Measurements from ENCODE around the gene IFT122.
"Not testable (repeated sequence)": the region's sequence is repeated elsewhere in the genome, so short reads cannot be mapped to it uniquely, and the experiment has no call there.

The IFT122 gene

DNA sequence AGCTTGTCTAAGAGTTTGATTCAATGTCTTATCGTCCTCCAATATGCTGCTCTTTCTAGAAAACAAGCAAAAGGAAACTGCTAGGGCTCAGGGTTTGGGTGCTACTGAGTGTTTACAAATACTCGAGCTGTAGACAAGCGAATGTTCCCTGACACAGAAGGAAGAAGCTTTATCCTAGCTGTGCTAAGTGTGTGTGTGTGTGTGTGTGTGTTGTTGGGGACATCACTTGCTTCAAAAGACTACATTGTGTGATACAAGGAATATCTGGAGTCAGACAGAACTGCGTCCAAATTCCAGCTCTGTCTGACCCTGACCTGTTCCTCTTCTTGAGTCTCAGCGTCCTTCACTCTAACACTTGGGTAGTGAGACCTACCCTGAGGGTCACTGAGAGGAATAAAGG is 54.5 kb downstream of the IFT122 start:
- H3K27ac Mint-ChIP-seq; ATAC-seq (ENCODE audit: low read depth); H3K4me3 Mint-ChIP-seq; H3K27me3 Mint-ChIP-seq; H3K4me1 Mint-ChIP-seq; H3K9me3 Mint-ChIP-seq; H3K36me3 Mint-ChIP-seq; DNase-seq (ENCODE audit: low spot score in 2 of 2): not testable (repeated sequence)

DNA sequence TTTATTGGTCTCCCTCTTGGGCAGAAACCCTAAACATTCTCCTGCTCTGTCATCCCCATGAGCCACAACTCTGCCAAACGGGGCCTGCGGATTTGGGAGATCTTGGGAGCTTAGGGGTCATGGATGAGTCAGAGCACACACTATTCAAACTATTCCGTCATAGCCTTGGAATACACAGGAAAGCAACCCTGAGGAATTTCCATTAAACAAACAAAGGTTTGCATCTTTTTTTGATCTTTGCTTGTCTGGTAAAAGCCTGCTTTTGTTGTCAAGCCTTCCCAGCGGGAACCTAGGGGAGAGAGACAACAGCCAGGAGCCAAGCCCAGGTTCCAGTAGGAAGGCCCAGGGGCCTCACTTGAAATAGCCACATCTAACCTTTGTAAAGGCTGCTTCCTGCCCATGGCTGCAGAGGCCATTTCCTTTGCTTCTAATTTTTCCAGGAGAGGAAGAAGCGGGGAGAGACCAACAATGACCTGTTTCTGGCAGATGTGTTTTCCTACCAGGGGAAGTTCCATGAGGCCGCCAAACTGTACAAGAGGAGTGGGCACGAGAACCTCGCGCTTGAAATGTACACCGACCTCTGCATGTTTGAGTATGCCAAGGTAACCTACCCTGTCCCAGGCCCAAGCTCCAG is 55.1 kb downstream of the IFT122 start:
- not testable (repeated sequence) for H3K4me1 Mint-ChIP-seq; H3K36me3 Mint-ChIP-seq; DNase-seq (ENCODE audit: low spot score in 2 of 2); H3K4me3 Mint-ChIP-seq; H3K27me3 Mint-ChIP-seq; ATAC-seq (ENCODE audit: low read depth); H3K27ac Mint-ChIP-seq; H3K9me3 Mint-ChIP-seq

DNA sequence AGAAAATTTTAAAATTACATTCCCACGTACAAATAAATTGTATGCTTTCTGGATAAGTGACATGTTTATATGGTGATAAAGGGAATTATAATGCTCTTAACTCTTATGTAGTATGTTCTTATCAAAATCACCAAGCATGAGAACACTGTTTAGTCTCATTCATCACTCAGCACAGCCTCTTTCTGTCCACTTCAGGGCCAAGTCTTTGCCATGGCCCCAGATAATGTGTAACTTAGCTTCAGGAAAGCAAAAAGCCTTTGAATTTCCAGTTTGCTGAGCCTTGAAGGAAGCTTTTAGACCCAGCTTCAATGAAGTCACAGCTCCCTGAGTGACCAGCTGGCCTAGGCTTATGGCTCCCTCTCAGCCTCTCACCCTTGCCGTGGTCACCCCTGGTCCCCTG is 57.9 kb downstream of the IFT122 start:
- not testable (repeated sequence) for H3K4me1 Mint-ChIP-seq; H3K27ac Mint-ChIP-seq; H3K4me3 Mint-ChIP-seq; DNase-seq (ENCODE audit: low spot score in 2 of 2); ATAC-seq (ENCODE audit: low read depth); H3K36me3 Mint-ChIP-seq; H3K9me3 Mint-ChIP-seq; H3K27me3 Mint-ChIP-seq

DNA sequence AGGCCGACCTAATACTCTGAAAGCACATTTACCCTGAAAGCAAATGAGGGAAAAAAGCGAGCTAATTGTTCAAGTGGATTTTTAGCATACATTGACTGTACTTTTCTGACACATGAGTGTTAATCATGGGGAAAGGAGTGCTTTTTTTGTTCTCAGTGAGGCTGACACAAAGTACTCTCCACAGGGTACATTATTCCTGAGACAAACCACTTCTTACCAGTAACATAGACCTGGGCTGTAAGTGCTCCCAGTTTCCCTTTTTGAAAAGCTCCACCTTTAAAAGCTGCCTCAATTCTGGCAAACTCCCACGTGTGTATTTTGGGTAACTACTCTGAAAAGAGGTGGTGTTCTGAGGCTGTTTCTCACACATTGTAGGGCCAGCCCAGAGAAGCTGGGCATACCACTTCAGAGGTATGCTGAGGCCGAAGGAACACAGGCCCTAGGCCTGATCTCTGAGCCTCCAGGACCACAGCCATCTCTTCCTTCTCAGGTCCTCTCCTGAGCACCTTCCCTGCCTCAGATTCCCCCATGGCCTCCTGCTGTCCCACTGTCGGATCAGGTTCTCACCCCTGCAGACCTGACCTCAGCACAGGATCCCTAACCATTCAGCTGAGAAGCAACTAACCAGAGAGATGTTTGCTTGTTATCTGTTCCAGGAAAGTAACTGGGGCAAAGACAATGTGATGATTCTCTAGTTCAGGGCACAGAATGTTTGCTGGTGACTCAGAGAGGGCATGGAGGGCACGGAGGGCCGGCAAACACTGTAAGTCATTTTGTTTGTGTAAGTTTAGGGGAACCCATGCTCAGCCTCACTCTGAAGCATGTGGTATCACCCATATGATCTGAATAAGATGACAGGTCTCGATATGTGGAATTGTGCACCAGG is 58.8 kb downstream of the IFT122 start:
- not testable (repeated sequence) for ATAC-seq (ENCODE audit: low read depth); DNase-seq (ENCODE audit: low spot score in 2 of 2); H3K4me3 Mint-ChIP-seq; H3K9me3 Mint-ChIP-seq; H3K4me1 Mint-ChIP-seq; H3K27ac Mint-ChIP-seq; H3K27me3 Mint-ChIP-seq; H3K36me3 Mint-ChIP-seq

DNA sequence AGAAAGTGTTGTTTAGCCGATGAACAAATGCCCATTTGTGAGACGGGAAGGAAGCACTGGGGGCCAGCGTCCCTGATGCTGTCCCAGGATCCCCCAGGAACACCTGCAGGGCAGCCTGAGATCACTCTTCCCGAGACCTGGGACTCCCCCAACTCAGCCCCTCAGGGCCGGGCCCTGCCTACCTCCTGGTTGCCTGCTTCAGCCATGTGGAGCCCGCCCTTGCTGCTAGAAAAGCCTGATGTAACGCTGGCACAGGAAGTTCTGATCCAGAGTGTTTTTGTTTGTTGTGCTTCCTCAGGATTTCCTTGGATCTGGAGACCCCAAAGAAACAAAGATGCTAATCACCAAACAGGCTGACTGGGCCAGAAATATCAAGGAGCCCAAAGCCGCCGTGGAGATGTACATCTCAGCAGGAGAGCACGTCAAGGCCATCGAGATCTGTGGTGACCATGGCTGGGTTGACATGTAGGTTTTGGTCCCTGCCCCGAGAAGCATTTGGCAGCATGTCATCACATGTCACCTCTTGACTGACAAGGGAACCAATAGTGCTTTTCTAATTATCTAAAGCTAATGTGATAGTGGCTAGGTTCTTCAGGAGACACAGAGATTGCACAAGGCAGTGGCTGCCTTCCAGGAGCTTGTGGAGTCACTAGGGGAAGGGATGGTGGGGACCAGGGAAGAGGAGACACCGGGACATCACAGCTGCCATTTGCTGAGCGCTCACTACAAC is 59.7 kb downstream of the IFT122 start:
- not testable (repeated sequence) for H3K27me3 Mint-ChIP-seq; H3K27ac Mint-ChIP-seq; H3K36me3 Mint-ChIP-seq; H3K4me1 Mint-ChIP-seq; ATAC-seq (ENCODE audit: low read depth); H3K4me3 Mint-ChIP-seq; DNase-seq (ENCODE audit: low spot score in 2 of 2); H3K9me3 Mint-ChIP-seq

DNA sequence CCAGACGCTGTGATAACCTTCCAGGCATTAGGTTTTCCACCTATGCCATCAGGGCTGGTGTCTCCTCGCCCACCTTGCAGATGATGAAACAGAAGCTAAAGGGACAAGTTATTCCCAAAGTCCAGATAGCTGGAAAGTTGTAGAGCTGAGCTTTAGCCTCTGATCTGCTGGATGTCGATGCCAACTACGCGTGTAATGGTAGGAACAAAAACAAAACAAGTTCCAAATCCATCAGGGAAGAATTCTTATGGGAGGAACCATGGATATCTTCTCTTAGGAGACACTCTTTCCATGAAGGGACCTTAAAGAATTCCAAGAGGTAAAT is 60.3 kb downstream of the IFT122 start:
- no peak overlapping the region for H3K27ac Mint-ChIP-seq
- peaks cover 7% of the 10 kb centered on the region for H3K36me3 Mint-ChIP-seq
- ATAC-seq (ENCODE audit: low read depth): no peak
- no peaks in the 10 kb centered on the region for H3K4me1 Mint-ChIP-seq
- no peak for DNase-seq (ENCODE audit: low spot score in 2 of 2)
- H3K9me3 Mint-ChIP-seq: no peaks in the 10 kb centered on the region
- H3K4me3 Mint-ChIP-seq: no peak overlapping the region
- H3K27me3 Mint-ChIP-seq: no peaks in the 10 kb centered on the region

DNA sequence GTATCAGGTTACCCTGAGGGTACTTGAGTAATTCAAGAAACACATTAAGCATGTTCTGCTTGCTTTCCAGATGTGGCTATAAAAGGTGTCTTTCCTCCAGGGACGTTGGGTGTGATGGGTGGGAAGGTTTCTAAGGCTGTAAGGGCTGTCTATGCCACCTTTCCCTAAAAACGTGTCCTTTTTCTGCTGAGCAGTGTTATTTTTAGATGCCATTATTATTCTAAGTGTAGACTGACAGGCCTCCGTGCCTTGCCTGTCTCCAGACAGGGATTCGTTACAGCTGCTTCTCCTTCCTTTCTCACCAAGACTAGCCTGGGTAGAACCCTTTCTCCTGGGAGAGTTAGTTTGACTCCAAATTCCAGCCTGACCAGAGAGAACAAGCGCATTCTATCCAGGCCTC is 61.6 kb downstream of the IFT122 start:
- Mint-ChIP-seq H3K27ac (no peak overlapping the region), H3K36me3 (peaks cover 9% of the 10 kb centered on the region), H3K4me3 (no peak overlapping the region), H3K27me3 (no peaks in the 10 kb centered on the region), H3K9me3 (no peaks in the 10 kb centered on the region), H3K4me1 (no peaks in the 10 kb centered on the region)
- DNase-seq (ENCODE audit: low spot score in 2 of 2) (no peak), ATAC-seq (ENCODE audit: low read depth) (no peak)

DNA sequence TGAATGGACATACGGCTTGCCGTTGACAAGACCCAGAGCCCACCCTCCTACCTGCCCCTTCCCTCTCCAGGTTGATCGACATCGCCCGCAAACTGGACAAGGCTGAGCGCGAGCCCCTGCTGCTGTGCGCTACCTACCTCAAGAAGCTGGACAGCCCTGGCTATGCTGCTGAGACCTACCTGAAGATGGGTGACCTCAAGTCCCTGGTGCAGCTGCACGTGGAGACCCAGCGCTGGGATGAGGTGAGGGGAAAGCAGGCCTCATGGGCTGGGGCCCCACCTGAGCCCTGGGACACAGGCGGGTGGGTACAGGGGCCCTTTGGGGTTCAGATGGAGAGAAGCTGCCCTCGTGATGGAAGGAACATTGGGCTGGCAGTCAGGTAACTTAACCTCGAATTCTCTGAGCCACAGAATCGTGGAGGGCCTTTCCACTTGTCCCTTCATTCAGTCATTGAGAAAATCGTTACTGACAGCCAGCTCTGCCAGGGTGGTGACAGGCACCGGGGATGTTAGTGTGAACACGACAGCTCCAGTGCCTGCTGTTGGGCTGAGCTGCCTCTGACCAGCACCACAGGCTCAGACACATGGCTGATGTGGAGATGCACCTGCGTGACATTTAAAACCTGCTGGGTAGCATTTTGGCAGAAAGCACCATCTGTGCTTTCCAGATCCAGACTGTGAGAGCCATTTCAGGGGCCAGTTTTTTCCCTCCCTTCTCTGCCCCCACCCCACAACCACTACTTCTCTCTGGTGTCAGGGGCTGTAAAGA is 62.8 kb downstream of the IFT122 start:
- ATAC-seq (ENCODE audit: low read depth): no peak
- no peaks in the 10 kb centered on the region for H3K9me3 Mint-ChIP-seq
- no peaks in the 10 kb centered on the region for H3K4me1 Mint-ChIP-seq

DNA sequence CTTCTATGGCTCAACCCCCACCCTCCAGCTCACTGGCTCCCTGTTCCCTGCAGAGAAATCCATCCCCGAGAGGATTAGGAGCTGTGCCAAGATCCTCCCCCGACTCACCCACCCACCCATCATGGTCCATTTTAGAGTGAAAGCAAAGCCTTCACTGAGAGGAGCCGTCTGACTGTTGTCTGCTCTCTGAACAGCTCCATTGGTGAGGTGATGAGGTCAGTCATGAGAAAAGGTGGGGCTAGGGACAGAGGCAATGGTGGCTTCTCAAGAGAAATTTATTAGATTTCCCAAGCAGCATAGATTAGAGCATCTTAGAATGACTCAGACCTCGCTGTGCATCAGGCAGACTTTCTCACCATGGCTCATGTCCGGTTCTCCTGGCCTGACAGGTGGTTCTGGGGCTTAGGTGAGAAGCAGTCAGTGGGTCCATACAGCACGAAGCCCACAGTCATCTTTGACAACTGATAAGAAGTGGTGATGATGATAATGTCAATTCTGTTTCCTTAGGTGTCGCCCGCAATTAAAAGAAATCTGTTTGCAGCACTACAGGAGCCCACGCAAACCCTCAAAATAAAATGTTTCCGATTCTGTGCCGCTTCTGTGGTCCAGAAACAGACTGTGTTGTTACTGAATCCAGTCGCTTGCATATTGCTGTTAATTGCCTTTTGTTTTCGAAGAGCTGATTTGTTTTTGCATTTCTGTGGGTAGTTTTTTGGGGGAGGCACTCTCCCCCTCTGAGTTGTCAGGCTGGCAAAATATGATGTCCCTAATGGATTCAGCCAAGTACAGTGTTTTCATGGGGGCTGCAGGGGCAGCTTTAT is 63.7 kb downstream of the IFT122 start:
- H3K4me1 Mint-ChIP-seq: no peaks in the 10 kb centered on the region
- no peak for ATAC-seq (ENCODE audit: low read depth)
- H3K4me3 Mint-ChIP-seq: no peak overlapping the region
- DNase-seq (ENCODE audit: low spot score in 2 of 2): no peak
- H3K36me3 Mint-ChIP-seq: peaks cover 12% of the 10 kb centered on the region
- no peak overlapping the region for H3K27ac Mint-ChIP-seq
- no peaks in the 10 kb centered on the region for H3K27me3 Mint-ChIP-seq
- no peaks in the 10 kb centered on the region for H3K9me3 Mint-ChIP-seq

More for the DNA sequence above, 62.8 kb downstream of the IFT122 start:
- Mint-ChIP-seq H3K27me3 (no peaks in the 10 kb centered on the region), H3K27ac (no peak overlapping the region), H3K36me3 (peaks cover 10% of the 10 kb centered on the region), H3K4me3 (no peak overlapping the region)
- no peak for DNase-seq (ENCODE audit: low spot score in 2 of 2)

DNA sequence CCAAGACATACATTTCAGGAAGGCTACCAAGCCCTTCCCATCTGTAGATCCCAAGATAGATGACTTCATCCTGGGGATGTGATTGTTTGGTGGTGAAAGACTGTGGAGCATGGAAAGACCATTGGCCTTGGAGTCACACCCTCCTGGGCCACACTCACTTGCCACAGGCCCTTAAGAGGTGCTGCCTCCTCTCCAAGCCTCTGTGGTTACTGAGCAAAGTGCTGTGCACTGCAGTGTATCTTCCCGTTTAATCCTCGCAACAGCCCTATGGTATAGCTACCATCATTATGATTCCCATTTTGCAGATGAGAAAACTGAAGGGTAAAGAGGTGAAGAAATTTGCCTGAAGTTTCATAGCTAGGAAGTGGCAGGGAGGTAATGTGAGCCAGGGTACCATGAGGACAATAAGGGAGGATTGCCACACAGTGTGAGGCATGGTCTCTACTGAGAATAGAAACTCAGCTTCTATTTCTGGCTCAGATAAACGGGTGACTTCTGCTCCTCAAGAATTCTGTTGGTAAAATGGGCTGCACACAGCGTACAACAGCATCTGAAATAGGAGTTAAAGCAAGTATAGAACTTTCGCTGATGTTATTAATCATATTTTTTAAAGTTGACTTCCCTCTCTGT is 64.6 kb downstream of the IFT122 start:
- Mint-ChIP-seq H3K27ac (no peak overlapping the region), H3K4me3 (no peak overlapping the region), H3K4me1 (no peaks in the 10 kb centered on the region), H3K9me3 (no peaks in the 10 kb centered on the region), H3K36me3 (peaks cover 12% of the 10 kb centered on the region), H3K27me3 (no peaks in the 10 kb centered on the region)
- ATAC-seq (ENCODE audit: low read depth) (no peak), DNase-seq (ENCODE audit: low spot score in 2 of 2) (no peak)

DNA sequence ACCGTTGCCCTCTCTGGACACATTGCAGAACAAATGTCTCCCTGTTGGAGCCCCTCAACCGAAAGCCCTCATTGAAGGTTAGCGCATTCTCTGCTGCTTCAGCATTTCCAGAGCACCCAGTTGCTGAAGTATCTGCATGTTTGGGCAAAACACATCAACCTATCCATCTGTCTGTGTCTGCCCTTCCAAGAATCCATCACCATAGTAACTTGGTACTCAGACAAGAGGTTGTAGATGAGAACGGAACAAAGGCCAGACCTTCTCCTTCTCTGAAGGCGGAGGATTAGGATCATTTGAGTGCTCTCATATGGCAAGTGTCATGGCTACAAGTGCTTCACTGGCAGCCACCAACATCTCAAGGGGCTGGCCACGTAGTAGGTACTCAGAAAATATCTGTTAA is 65.3 kb downstream of the IFT122 start:
- Mint-ChIP-seq H3K9me3 (no peaks in the 10 kb centered on the region), H3K36me3 (peaks cover 14% of the 10 kb centered on the region)

DNA sequence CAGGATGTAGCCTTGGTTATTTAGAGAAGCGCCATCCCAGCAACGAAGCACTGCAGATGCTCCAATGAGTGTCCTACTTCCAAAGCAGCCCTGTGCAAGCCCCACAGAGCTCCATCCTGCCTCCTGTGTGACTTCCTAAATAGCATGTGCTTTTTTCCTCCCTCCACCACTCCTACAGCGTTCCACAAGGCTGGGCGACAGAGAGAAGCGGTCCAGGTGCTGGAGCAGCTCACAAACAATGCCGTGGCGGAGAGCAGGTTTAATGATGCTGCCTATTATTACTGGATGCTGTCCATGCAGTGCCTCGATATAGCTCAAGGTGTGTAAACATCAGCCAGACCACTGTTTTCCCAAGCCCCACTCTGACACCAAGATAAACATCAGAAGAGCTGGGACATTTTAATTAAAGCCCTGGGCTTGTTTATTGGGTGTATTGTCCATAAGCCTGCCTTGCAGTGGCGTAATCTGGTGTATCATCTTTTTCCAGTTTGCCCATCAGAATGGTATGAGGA is 66.3 kb downstream of the IFT122 start:
- ATAC-seq (ENCODE audit: low read depth): no peak
- DNase-seq (ENCODE audit: low spot score in 2 of 2): no peak
- no peaks in the 10 kb centered on the region for H3K27me3 Mint-ChIP-seq
- peaks cover 9% of the 10 kb centered on the region for H3K36me3 Mint-ChIP-seq
- no peaks in the 10 kb centered on the region for H3K4me1 Mint-ChIP-seq
- H3K4me3 Mint-ChIP-seq: no peak overlapping the region
- no peak overlapping the region for H3K27ac Mint-ChIP-seq
- H3K9me3 Mint-ChIP-seq: no peaks in the 10 kb centered on the region

More for the DNA sequence above, 65.3 kb downstream of the IFT122 start:
- Mint-ChIP-seq H3K4me1 (no peaks in the 10 kb centered on the region), H3K4me3 (no peak overlapping the region), H3K27me3 (no peaks in the 10 kb centered on the region), H3K27ac (no peak overlapping the region)
- no peak for DNase-seq (ENCODE audit: low spot score in 2 of 2)
- no peak for ATAC-seq (ENCODE audit: low read depth)
